Brain microvascular endothelial cell (primary cell): Measurements from ENCODE around the gene WNT5B.
"Not testable (repeated sequence)": the region's sequence is repeated elsewhere in the genome, so short reads cannot be mapped to it uniquely, and the experiment has no call there.

ENCODE experiments used
- DNase-seq: peaks from one replicate; pipeline ENCODE4 v3.0.0-alpha.2; 2020
- H3K27ac ChIP-seq: fragments of 250-450 bp; sonication (Bioruptor Pico); 2 replicates; pipeline ENCODE4 v1.5.1; 2020; ENCODE audit warnings: mild to moderate bottlenecking, moderate library complexity
- H3K27me3 ChIP-seq: fragments of 250-450 bp; sonication (Bioruptor Pico); replicated peaks from 2 replicates; pipeline ENCODE4 v1.5.1; 2020; ENCODE audit warnings: mild to moderate bottlenecking
- H3K36me3 ChIP-seq: fragments of 250-450 bp; sonication (Bioruptor Pico); replicated peaks from 2 replicates; pipeline ENCODE4 v1.5.1; 2020; ENCODE audit warnings: mild to moderate bottlenecking
- H3K4me3 ChIP-seq: 2 replicates; pipeline ENCODE4 v1.5.1; 2011; ENCODE audit warnings: low read depth, mild to moderate bottlenecking, control low read depth, low read length, moderate library complexity
- in situ Hi-C: cut with HindIII; loops from 2 replicates; pipeline ENCODE4 v1.10.0; 2017; ENCODE audit warnings: low sequenced_read_pairs, low pct_ligation_motif_present
- TF ChIP-seq, protein P1 (sequence below): IDR thresholded peaks from 2 replicates; pipeline ENCODE4 v1.5.1; 2011; ENCODE audit warnings: low read depth, mild to moderate bottlenecking, moderate library complexity, low read length, control low read depth, inconsistent platforms; ENCODE audit errors: missing control alignments

WNT5B gene

GRCh38 chr12:1594261-1595025 lies 34.6 kb upstream of the WNT5B start, which contains the start of gene FBXL14:
TSS of gene FBXL14 (minus strand) at chr12:1594581. CDS start at chr12:1594066, 515 bp downstream.
- H3K4me3 ChIP-seq: peak within 1 kb of the TSS; percentile 72
- no peaks in the 10 kb centered on the region for H3K27me3 ChIP-seq
- H3K27ac ChIP-seq: peak within 1 kb of the TSS; percentile 91
- DNase-seq: peak; percentile 82
- H3K36me3 ChIP-seq: no peaks in the 10 kb centered on the region
- in situ Hi-C loops: no loop called here
- TF ChIP-seq, protein P1, sequence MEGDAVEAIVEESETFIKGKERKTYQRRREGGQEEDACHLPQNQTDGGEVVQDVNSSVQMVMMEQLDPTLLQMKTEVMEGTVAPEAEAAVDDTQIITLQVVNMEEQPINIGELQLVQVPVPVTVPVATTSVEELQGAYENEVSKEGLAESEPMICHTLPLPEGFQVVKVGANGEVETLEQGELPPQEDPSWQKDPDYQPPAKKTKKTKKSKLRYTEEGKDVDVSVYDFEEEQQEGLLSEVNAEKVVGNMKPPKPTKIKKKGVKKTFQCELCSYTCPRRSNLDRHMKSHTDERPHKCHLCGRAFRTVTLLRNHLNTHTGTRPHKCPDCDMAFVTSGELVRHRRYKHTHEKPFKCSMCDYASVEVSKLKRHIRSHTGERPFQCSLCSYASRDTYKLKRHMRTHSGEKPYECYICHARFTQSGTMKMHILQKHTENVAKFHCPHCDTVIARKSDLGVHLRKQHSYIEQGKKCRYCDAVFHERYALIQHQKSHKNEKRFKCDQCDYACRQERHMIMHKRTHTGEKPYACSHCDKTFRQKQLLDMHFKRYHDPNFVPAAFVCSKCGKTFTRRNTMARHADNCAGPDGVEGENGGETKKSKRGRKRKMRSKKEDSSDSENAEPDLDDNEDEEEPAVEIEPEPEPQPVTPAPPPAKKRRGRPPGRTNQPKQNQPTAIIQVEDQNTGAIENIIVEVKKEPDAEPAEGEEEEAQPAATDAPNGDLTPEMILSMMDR: no peak

DNA sequence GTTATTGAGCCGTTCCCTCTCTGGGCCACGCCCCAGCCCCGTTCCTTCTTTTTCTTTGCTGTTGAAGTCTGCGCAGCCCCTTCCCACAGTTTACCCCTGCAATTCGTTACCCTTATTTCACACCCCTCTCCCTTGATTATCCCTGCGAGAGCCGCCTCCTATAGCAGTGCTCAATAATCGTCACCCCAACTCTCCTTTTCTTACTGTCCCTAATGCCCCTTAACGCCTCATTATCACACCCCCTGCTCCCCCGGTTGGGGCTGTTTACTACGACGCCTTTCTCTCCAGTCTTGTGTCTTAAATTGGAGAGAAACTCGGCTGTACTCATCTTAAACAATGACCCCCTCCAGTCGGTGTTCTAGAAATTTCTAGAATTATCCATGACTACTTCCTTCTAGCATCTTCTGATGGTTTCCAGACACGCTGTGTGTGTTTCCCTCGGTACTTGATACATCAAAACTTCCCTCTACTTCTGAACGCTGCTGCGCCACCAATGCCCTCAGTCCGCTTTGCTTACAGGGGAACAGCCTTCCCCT lies 33.9 kb upstream of the WNT5B start:
- TF ChIP-seq, protein P1: no peak
- DNase-seq: no peak
- in situ Hi-C loops: no loop called here
- Histone ChIP-seq H3K4me3 (peak overlapping the region; percentile 72), H3K27ac (peak overlapping the region; percentile 91), H3K27me3 (no peaks in the 10 kb centered on the region), H3K36me3 (no peaks in the 10 kb centered on the region)

GRCh38 chr12:1595690-1596347 lies 33.2 kb upstream of the WNT5B start:
- in situ Hi-C loops: no loop called here
- H3K27ac ChIP-seq: no peak overlapping the region
- no peaks in the 10 kb centered on the region for H3K36me3 ChIP-seq
- DNase-seq: peak; percentile 45
- H3K27me3 ChIP-seq: no peaks in the 10 kb centered on the region
- TF ChIP-seq, protein P1: no peak
- no peak overlapping the region for H3K4me3 ChIP-seq

GRCh38 chr12:1598757-1599156 lies 30.3 kb upstream of the WNT5B start:
- in situ Hi-C loops: no loop called here
- Histone ChIP-seq H3K4me3 (no peak overlapping the region), H3K27me3 (no peaks in the 10 kb centered on the region), H3K36me3 (no peaks in the 10 kb centered on the region), H3K27ac (no peak overlapping the region)
- no peak for DNase-seq
- TF ChIP-seq, protein P1: no peak

- H3K27me3 ChIP-seq, H3K27ac ChIP-seq, in situ Hi-C loops, H3K36me3 ChIP-seq, DNase-seq, H3K4me3 ChIP-seq: not testable (repeated sequence)
Observed at GRCh38 chr12:1602706-1603105, 26.3 kb upstream of the WNT5B start.

- TF ChIP-seq, protein P1: no peak
- Histone ChIP-seq H3K4me3 (no peak overlapping the region), H3K27ac (no peak overlapping the region), H3K27me3 (no peaks in the 10 kb centered on the region), H3K36me3 (no peaks in the 10 kb centered on the region)
- no peak for DNase-seq
- in situ Hi-C loops: no loop called here
Observed at GRCh38 chr12:1603269-1603993, 25.6 kb upstream of the WNT5B start.
